ENCODE measurements around the gene POLR2J3. TPM values are rescaled to one million over a fixed set of nuclear protein-coding genes. Genes with fewer than 3 reads are reported as not detected.
"Not testable (repeated sequence)": the region's sequence is repeated elsewhere in the genome, so short reads cannot be mapped to it uniquely, and the experiment has no call there.

The POLR2J3 gene
- 25.7 to 31.6 TPM (median 31.2 TPM) in 3 replicates for total RNA-seq

- H3K36me3 Mint-ChIP-seq; H3K27ac Mint-ChIP-seq; H3K4me1 Mint-ChIP-seq; H3K27me3 Mint-ChIP-seq (ENCODE audit: low read depth); H3K9me3 Mint-ChIP-seq: not testable (repeated sequence)
- H3K4me3 Mint-ChIP-seq = peak within 1 kb of the TSS; percentile 67
- TF ChIP-seq CTCF (IDR thresholded peaks at IDR 0.05; ENCODE audit: unreplicated experiment) = peak; percentile 26
- peak; percentile 68 to 88 for DNase-seq (ENCODE audit: low spot score in 2 of 2, unreplicated experiment in 2 of 2)
Observed at GRCh38 chr7:102572261-102573239, at the start of gene POLR2J3. Gene POLR2J3 (minus strand): TSS chr7:102572583. CDS start chr7:102572521, 62 bp downstream.

- H3K36me3 Mint-ChIP-seq; H3K4me3 Mint-ChIP-seq; H3K4me1 Mint-ChIP-seq; H3K27me3 Mint-ChIP-seq (ENCODE audit: low read depth); H3K9me3 Mint-ChIP-seq; H3K27ac Mint-ChIP-seq; DNase-seq (ENCODE audit: low spot score in 2 of 2, unreplicated experiment in 2 of 2): not testable (repeated sequence)
Observed at GRCh38 chr7:102618122-102618521, 45.7 kb upstream of the POLR2J3 start.

DNA sequence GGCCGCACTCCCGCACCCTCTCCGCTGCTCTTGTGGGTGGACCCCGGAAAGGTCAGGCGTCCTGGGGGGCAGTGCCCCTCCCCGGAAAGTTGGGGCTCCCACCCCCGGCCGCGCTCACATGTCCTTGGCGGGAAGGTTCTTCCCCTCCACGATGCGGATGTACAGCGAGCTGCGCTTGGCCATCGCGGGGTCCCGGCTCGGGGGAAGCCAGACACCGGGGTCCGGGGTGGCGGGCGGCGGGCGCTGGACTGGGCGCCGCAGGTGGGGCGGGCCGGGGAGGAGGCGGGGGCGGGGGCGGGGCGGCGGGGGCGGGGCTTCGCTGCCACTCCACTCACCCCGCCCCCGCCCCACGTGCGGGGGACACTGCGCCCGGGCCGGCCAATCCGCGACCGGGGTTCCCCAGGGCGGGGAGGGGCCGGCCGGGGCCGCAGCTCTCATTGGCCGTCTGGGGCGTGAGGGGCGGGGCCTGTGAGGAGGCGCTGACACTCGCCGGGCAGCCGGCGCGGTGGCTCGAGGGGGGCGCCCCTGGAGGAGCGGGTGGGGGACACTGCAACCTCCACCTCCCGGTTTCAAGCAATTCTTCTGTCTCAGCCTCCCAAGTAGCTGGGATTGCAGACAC, 44.2 kb upstream of the POLR2J3 start, which contains the start of gene RASA4:
Gene RASA4 (minus strand): TSS at position 250 of the 619 bp plus-strand sequence. CDS start 67 bp downstream, at position 183.
- H3K27ac Mint-ChIP-seq; H3K9me3 Mint-ChIP-seq; H3K4me3 Mint-ChIP-seq; H3K4me1 Mint-ChIP-seq; H3K27me3 Mint-ChIP-seq (ENCODE audit: low read depth); H3K36me3 Mint-ChIP-seq: not testable (repeated sequence)
- DNase-seq (ENCODE audit: low spot score in 2 of 2, unreplicated experiment in 2 of 2) = peak in 1 of 2 experiments; percentile 22

DNA sequence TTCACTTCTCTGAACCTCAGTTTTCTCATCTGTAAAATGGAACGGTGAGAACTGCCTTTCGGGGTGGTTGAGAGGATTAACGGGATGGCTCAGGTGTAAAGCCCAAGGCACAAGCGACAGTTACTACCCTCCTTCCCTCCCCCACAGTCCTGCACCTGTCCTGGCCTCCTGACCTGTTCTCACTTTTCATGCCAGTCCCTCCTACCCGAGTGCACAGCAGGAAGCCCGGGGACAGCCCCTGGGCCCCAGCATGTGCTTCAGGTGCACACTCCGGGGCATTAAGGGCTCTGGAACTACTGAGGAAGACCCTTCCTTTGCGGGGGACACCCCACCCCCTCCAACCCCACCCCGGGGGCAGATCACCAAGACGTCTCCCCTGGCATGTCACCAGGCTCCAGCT, 43.5 kb upstream of the POLR2J3 start:
- H3K27ac Mint-ChIP-seq; H3K27me3 Mint-ChIP-seq (ENCODE audit: low read depth): not testable (repeated sequence)

GRCh38 chr7:102614873-102615272, 42.5 kb upstream of the POLR2J3 start:
- not testable (repeated sequence) for H3K9me3 Mint-ChIP-seq; H3K27me3 Mint-ChIP-seq (ENCODE audit: low read depth); H3K4me3 Mint-ChIP-seq; DNase-seq (ENCODE audit: low spot score in 2 of 2, unreplicated experiment in 2 of 2); H3K4me1 Mint-ChIP-seq; H3K27ac Mint-ChIP-seq; H3K36me3 Mint-ChIP-seq

More for the DNA sequence above, 43.5 kb upstream of the POLR2J3 start:
- H3K36me3 Mint-ChIP-seq; DNase-seq (ENCODE audit: low spot score in 2 of 2, unreplicated experiment in 2 of 2); H3K4me1 Mint-ChIP-seq; H3K9me3 Mint-ChIP-seq; H3K4me3 Mint-ChIP-seq: not testable (repeated sequence)

DNA sequence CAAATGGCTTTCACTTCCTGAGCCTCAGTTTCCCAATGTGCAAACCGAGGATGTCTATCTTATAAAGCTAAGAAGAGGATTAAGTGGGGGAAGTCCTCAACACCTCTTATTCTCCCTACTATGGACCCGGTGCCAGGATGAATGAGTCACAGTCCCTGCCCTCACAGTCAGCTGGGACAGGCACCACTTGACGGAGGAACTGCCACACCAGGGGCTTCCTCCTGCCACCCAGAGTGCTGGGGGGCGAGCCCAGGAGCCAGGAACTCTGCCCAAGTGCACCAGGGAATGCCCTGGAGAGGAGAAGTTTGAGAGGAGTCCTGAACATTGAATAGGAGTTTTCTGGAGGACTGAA, 41.9 kb upstream of the POLR2J3 start:
- not testable (repeated sequence) for DNase-seq (ENCODE audit: low spot score in 2 of 2, unreplicated experiment in 2 of 2); H3K27me3 Mint-ChIP-seq (ENCODE audit: low read depth); H3K27ac Mint-ChIP-seq; H3K4me3 Mint-ChIP-seq; H3K4me1 Mint-ChIP-seq; H3K9me3 Mint-ChIP-seq; H3K36me3 Mint-ChIP-seq

GRCh38 chr7:102613575-102614345, 41.4 kb upstream of the POLR2J3 start:
- not testable (repeated sequence) for H3K4me3 Mint-ChIP-seq; H3K36me3 Mint-ChIP-seq; DNase-seq (ENCODE audit: low spot score in 2 of 2, unreplicated experiment in 2 of 2); H3K9me3 Mint-ChIP-seq; H3K27ac Mint-ChIP-seq; H3K4me1 Mint-ChIP-seq; H3K27me3 Mint-ChIP-seq (ENCODE audit: low read depth)

GRCh38 chr7:102611675-102612325, 39.4 kb upstream of the POLR2J3 start:
- not testable (repeated sequence) for H3K36me3 Mint-ChIP-seq; H3K27ac Mint-ChIP-seq; H3K27me3 Mint-ChIP-seq (ENCODE audit: low read depth); H3K4me3 Mint-ChIP-seq; H3K4me1 Mint-ChIP-seq; H3K9me3 Mint-ChIP-seq; DNase-seq (ENCODE audit: low spot score in 2 of 2, unreplicated experiment in 2 of 2)

DNA sequence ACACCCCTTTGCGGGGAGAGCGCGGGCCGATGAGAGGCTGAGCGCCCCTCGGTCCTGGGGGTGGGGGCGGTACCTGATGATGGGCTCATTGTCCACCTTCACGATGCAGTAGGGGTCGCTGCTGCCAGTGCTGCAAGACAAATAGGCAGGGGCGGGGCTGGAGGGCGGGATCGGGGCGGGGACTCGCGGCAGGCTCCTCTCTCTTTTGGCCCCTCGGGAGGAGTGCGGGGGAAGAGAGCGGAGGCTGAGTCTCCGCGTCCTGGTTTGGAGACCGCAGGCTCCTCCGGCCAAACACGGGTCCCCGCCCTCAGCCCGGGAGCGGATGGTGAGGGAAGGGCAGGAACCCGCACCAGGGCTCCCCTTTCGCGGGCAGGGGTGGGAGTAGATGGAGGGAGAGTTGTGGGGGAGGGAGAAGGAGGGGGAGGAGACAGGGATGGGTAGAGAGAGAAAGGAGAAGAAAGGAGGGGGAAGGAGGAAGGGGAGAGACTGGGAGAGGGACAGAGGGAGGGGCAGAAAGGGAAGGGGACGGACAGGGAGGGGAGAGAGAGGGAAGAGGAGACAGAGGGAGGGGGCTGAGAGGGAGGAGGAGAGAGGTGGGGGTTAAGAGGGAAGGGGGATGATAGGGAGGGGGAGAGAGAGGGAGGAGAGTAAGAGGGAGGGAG, 38.8 kb upstream of the POLR2J3 start:
- DNase-seq (ENCODE audit: low spot score in 2 of 2, unreplicated experiment in 2 of 2); H3K4me3 Mint-ChIP-seq; H3K36me3 Mint-ChIP-seq; H3K27me3 Mint-ChIP-seq (ENCODE audit: low read depth); H3K9me3 Mint-ChIP-seq; H3K27ac Mint-ChIP-seq; H3K4me1 Mint-ChIP-seq: not testable (repeated sequence)

- not testable (repeated sequence) for H3K4me3 Mint-ChIP-seq; H3K9me3 Mint-ChIP-seq; H3K36me3 Mint-ChIP-seq; H3K27ac Mint-ChIP-seq; H3K27me3 Mint-ChIP-seq (ENCODE audit: low read depth); DNase-seq (ENCODE audit: low spot score in 2 of 2, unreplicated experiment in 2 of 2); H3K4me1 Mint-ChIP-seq
Observed at GRCh38 chr7:102610441-102610840, 38.1 kb upstream of the POLR2J3 start.

DNA sequence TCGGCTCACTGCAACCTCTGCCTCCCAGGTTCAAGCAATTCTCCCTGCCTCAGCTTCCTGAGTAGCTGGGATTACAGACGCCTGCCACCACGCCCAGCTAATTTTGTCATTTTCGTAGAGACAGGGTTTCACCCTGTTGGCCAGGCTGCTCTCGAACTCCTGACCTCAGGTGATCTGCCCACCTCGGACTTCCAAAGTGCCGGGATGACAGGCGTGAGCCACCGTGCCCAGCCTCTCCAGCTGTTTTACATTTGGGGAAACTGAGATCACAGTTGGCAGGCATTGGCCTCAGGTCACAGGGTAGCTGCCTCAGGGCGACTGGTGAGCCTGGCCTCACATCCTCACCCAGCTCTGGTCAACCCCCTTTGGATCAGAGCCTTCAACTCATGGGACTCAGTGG, 37.4 kb upstream of the POLR2J3 start:
- not testable (repeated sequence) for H3K4me1 Mint-ChIP-seq; H3K4me3 Mint-ChIP-seq; H3K9me3 Mint-ChIP-seq; DNase-seq (ENCODE audit: low spot score in 2 of 2, unreplicated experiment in 2 of 2); H3K27ac Mint-ChIP-seq; H3K27me3 Mint-ChIP-seq (ENCODE audit: low read depth); H3K36me3 Mint-ChIP-seq

DNA sequence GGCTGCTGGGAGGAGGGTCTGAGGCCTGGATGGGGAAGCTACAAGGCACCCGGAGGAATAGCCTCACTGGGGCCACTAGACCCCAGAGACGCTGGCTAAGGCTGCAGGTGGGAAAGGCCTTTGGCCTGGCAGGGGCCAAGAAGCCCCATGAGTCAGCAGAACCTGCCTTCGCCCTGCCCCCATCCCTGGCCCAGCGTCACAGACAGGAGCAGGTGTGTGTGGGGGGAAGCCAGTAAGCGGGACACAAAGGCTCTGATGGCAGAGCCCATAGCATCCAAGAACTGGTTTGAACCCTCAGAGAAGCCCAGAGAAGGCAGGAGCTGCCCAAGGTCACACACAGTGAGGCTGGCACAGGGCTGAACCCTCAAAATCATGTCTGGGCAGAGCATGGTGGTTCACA, 34.5 kb upstream of the POLR2J3 start:
- DNase-seq (ENCODE audit: low spot score in 2 of 2, unreplicated experiment in 2 of 2); H3K27me3 Mint-ChIP-seq (ENCODE audit: low read depth); H3K9me3 Mint-ChIP-seq; H3K27ac Mint-ChIP-seq; H3K36me3 Mint-ChIP-seq; H3K4me3 Mint-ChIP-seq; H3K4me1 Mint-ChIP-seq: not testable (repeated sequence)
